NCI-H1105 treated with DMSO at 0.1 percent for 48 hours (cell line): ENCODE data around the gene IKBIP.
"Not testable (repeated sequence)": the region's sequence is repeated elsewhere in the genome, so short reads cannot be mapped to it uniquely, and the experiment has no call there.

Experiments used
- DNase-seq: peaks from one replicate; lab custom pipeline; 2025; lab: John Stamatoyannopoulos, UW

IKBIP gene

DNA sequence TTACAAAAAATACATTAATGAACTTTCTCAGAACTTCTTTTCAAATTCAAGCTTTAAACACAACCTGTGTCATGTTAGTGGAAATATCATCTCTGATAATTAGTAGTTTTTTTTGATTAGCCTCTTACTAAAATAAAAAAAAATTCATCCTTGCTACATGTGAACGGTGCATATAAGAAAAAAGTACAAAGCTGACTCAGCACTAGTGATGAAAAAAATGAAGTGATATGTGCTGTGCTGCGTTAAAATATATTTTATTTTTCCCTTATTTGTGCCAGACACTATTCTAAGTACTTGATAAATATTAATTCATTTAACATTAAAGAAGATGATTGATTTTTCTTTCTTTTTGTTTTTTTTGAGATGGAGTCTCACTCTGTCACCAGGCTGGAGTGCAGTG, 7.5 kb downstream of the IKBIP start:
- no peak for DNase-seq

- peak; percentile 98 for DNase-seq
Observed at GRCh38 chr12:98635657-98636323, 8.8 kb downstream of the IKBIP start.

DNA sequence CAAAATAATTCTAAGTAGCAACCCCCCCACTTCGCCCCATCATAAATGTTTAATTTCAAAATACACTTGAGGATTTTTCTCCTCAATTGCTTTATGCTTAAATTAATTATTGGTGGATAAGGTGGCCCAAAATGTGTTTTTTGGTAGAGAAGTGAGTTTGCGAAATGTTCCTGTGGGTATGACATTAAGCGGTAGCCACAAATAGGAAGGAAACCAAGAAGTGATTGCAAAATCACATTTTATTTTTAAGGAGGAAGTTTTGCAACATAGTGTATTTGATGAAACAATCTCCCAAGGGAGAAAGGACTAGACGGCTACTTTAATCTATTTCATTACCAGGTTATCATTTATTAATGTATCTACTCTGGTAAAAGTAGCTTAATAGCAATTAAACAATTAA, 25.6 kb downstream of the IKBIP start:
- no peak for DNase-seq

GRCh38 chr12:98612696-98613334, 31.8 kb downstream of the IKBIP start:
- DNase-seq = no peak

DNA sequence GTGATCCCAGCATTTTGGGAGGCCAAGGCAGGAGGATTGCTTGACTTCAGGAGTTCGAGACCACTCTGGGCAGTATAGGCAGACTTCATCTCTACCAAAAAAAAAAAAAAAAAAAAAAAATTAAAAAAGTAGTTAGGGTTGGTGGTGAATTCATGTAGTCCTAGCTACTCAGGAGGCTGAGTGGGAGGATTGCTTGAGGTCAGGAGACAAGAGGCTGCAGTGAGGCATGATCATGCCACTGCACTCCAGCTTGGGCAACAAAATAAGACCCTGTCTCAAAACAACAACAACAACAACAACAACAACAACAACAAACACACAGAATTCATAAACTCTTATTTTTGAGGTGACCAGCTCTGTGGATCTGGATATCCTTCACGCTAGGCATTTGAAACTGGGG, 34.0 kb downstream of the IKBIP start:
- DNase-seq = no peak

GRCh38 chr12:98606359-98606988, 38.1 kb downstream of the IKBIP start:
- no peak for DNase-seq

- DNase-seq = no peak
Observed at GRCh38 chr12:98601924-98602323, 42.7 kb downstream of the IKBIP start.

- not testable (repeated sequence) for DNase-seq
Observed at GRCh38 chr12:98597313-98597712, 47.3 kb downstream of the IKBIP start.

GRCh38 chr12:98595243-98595988, 49.2 kb downstream of the IKBIP start:
- no peak for DNase-seq

DNA sequence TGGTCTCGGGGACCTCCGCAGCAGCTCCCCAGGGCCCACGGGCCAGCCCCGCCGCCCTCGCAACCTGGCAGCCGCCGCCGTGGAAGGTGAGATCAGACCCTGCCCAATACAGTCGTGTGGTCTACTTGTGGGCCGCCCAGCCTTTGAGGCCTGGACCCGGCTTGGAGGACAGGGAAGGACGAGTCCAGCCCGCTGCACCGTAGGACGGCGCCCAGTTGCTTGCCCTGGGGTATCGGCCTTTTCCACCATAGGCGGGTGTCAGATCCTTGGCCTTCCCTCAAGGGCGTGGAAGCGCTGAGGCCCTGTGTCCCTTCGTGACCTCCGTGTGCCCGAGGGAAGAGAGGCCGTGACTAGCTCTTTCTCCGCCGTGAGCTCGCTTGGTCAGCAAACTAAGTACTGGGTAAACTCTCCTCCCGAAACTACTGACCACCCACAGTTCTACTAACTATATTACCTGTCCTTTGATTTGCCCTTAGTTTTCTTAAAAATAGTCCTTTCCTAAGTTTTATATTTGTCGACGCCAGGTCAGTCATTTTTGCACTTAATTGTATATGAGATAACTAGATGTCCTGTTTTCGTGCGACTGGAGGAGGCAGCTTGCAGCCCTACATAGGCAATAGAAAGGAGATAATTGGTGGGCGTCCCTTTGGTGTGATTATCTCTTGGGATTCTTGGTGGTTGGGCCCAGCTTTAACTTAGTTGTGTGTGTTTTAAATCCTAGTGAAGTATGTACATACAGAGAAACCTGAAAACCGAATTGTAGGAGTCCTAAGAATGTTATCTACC, 50.3 kb downstream of the IKBIP start:
- peak; percentile 36 for DNase-seq

DNA sequence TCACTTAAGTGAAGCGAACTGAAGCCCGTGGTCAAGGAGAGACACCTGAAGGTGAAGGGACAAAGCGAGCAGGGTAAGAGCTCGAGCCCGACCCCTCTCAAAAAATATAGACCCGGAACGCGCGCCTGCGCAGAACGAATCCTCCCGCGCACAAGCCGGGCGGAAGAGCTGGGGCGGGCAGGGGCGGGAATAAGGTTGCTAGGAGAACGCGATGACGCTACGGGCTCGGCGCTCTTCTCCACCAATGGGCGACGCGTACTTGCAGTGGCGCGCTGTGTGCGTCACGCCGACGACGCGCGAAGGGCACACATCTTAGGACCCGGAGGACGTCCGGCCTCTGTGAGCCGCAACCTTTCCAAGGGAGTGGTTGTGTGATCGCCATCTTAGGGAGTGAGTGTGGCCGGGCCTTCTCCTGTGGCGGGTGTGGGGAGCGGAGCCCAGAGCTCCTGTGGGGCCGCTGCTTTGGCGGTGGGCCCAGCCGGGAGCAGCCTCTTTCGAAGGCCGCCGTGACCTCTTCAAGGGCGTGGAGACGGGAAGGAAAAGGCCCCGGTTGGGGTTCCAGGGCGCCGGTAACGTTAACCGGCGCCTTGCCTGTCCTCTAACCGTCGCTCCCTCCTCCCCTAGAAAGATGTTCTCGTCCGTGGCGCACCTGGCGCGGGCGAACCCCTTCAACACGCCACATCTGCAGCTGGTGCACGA, 51.1 kb downstream of the IKBIP start, which contains the start of gene SLC25A3:
Gene SLC25A3, plus strand, starts transcription at position 336 of the 699 bp plus-strand sequence. Its CDS starts 293 bp downstream, at position 629.
- DNase-seq = peak; percentile 97

DNA sequence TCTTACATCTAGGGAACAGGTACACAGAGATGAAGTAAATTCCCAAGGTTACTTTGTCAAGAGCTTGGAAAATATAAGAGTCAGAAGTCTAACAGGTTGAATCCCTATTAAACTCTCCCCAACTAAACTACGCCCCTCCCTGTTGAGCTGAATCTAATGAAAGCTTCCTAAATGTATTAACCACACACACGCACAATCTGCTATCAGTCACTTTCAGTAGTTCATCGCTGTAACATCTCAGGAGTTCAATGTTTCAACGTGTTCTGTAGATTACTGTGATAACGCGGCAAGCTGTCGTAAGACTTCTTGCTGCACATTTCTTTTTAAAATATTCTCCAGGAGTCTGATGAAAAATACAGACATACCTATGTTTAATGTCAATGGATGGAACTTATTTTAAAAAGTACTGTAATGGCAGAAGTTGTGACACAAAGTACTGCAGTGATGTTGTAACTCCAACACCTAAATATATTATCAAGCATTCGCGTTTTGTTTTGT, 51.7 kb downstream of the IKBIP start:
- DNase-seq = no peak

DNA sequence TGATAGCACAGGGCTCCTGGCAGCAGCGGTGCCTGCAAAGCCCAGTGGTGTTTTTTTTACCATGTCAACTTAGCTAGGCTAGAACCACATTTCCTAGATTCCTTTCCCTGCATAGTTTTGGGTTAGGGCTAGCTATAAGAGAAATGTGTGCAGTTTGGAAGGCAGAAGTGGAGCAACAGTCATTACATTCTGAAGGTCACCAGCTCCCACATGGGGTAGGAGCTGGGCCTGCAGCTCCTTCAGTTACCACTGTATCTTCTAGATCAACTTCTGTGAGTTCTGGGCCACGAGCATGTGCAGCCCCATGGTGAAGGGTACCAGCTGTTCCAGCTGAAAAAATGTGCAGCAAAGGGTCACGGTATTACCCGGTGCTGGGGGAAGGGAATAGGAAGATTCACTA, 53.4 kb downstream of the IKBIP start:
- no peak for DNase-seq

DNA sequence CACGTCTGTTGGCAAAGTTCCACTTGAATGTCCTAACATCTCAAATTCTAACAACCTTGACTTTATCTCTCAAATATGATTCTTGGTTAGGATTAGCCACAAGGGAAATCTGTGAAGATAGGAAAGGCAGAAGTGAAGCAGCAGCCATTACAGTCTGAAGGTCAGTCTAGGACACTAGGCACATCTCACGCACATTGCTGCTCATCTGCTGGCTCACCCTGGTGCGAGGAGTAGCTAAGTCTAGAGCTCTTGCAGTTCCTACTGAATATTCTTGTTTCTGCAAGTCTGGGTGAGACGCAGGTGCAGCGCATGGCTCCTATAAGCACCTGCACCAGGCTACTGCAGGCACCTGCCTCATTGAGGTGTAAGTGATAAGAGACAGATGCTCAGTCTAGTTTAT, 57.5 kb downstream of the IKBIP start:
- DNase-seq = peak; percentile 66

- no peak for DNase-seq
Observed at GRCh38 chr12:98582093-98582492, 62.5 kb downstream of the IKBIP start.

DNA sequence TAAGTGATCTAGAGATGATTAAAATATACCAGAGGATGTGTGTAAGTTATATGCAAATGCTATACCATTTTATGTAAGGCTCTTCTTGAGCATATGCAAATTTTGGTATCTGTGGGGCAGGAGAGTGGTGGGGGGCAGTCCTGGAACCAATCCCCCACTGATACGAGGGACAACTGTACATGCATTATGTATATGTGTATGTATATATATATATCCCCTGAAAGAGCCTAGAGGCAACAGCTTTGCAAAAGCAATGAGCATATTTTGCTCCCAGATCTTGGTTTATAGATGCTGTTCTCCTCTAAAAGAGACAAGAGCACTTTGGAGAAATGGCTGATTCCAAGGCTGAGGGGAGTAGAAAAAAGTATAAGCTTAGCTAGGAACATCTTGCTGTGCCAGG, 63.5 kb downstream of the IKBIP start:
- DNase-seq = no peak

DNA sequence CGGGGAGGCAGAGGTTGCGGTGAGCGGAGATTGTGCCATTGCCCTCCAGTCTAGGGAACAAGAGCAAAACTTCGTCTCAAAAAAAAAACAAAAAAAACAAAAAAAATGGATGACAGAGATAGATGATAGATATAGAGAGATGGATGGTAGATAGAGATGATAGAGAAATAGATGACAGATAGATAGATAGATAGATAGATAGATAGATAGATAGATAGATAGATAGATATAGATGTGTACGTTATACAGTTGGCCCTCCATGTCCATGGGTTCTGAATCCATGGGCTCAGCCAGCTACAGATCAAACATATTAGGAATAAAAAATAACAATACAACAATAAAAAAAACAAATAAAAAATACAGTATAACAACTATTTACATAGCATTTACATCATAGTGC, 63.9 kb downstream of the IKBIP start:
- no peak for DNase-seq

DNA sequence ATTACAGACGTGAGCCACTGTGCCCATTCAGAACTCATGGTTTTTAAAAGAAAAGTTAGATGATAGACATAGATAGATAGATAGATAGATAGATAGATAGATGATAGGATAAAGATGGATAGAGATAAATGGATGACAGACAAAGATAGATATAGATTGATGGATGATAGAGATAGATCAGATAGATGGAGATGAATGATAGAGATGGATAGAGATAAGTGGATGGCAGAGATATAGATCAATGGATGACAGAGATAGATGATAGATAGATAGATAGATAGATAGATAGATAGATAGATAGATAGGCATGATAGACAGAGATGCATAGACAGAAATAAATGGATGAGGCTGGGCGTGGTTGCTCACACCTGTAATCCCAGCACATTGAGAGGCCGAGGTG, 64.8 kb downstream of the IKBIP start:
- DNase-seq = no peak

DNA sequence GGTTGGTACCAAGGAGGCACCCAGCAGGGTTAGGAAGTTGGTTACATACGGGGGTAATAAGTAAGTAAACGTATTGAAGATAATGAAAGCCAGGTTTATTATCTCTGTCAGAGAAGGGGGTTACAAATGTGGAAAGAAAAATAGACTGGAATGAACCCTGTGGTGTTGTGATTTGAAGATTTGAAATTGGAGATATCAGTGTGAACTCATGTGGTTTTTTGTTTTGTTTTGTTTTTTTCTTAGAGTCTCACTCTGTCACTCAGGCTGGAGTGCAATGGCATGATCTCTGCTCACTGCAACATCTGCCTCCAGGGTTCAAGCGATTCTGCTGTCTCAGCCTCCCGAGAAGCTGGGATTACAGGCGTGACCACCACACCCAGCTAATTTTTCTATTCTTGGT, 65.2 kb downstream of the IKBIP start:
- DNase-seq = no peak

DNA sequence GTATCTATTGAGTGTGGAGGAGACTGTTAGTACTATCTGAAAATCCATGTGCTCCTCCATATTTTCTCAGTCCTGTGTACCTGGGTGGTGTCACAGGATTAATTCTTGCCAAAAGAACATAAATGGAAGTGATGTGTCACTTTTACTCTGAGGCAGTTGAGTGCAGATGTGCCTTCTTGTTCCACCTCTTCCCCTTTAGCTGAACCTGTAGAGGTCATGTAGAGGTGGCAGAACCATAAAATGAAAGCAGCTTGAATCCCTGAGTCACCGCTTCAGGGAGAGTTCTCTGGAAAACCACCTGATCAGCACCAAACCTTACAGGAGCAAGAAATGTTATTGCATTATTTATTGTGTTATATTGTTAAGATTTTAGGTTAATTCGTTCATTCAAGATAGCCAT, 65.8 kb downstream of the IKBIP start:
- DNase-seq = no peak

GRCh38 chr12:98578392-98578791, 66.2 kb downstream of the IKBIP start:
- DNase-seq = no peak
